ENCODE measurements around the gene CD99.
A peak's percentile ranks its signal among the peaks of the same experiment; 100 is the strongest.

Gene CD99

DNA sequence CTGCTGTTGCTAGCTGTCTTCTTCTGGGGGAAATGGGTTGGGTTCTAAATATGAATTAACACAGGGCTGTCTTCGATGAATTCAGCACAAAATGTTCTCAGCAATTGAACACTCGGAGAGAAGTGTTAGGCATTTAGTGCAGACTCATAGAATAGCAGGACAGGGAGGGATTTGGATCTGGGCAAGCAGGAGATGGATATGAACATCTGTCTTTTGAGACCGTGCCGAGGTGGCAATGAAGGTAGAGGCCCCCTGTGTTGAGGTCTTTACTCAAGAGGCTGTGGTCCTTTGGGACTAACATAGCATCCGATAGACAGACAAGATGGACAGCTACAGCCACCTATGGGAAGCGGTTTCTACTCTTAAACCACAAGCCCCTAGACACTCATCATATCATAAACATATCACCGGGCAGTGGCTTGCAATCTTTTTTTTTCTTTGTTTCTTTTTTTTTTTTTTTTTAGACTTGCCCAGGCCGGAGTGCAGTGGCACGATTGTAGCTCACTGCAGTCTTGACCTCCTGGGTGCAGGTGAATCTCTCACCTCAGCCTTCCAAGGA, 6.7 kb downstream of the CD99 start:
- FAIRE-seq (no peak), DNase-seq (ENCODE audit: low spot score) (no peak)

DNA sequence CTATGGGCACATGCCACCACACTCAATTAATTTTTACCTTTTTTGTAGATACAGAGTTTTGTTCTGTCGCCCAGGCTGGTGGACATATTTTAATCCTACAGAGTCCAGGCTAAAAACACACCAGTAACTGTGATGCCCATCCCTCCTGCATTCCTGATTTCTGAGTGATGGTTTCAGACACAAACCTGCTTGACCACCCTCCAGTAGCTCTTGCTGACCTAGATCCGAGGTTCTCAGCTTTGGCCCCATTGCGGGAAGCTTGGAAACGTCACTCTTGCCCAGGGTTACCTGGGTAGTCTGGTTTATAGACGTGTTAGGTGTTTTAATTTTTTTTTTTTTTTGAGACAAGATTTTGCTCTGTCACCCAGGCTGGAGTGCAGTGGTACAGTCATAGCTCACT, 7.5 kb downstream of the CD99 start:
- no peak for DNase-seq (ENCODE audit: low spot score)
- no peak for FAIRE-seq

DNA sequence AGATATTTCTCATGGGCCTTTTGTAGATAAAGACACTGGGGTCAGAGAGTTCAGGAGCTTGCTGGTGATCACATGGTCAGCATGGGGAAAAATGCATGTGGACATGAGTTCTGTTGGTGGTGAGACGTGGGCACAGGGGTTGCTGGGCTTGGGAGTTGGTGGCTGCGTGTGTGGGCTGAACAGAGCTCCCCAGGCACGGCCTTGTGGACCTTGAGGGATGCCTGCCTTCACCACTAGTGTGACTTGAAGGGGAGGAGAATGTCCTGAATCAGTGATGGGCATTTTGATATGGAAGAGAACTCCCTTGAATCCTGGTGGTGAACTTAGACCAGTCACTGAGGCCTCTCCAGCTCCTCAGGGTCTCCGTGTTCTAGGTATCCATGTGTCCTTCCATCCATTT, 8.9 kb downstream of the CD99 start:
- no peak for DNase-seq (ENCODE audit: low spot score)
- FAIRE-seq = no peak

DNA sequence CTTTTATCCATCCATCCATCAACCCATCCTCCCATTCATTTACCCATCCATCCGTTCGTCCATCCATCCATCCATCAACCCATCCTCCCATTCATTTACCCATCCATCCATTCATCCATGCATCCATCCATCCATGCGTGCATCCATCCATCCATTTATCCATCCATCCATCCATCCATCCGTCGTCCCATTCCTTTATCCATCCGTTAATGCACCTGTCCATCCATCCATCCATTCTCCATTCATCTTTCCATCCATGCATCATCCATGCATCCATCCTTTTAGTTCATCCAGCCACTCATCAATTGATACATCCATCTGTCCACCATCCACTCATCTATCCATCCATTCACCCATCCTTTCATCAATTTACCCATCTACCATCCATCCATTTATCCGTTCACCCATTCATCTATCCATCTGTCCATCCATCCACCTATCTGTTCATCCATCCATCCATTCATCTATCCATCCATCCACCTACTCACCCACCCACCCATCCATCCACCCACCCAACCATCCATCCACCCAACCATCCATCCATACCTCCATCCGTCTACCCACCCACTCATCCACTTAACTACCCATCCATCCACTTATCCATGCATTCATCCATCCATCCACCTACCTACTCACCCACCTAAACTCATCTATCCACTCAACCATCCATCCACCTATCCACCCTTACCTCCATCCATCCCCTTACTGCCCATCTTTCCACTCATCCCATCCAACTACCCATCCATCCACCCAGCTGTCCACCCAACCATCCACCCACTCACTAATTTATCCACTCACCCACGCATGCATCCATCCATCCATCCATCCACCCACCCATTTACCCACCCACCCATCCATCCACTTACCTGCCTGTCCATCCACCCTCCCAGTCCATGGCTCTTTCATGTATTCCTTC, 9.6 kb downstream of the CD99 start:
- FAIRE-seq (no peak), DNase-seq (ENCODE audit: low spot score) (no peak)

DNA sequence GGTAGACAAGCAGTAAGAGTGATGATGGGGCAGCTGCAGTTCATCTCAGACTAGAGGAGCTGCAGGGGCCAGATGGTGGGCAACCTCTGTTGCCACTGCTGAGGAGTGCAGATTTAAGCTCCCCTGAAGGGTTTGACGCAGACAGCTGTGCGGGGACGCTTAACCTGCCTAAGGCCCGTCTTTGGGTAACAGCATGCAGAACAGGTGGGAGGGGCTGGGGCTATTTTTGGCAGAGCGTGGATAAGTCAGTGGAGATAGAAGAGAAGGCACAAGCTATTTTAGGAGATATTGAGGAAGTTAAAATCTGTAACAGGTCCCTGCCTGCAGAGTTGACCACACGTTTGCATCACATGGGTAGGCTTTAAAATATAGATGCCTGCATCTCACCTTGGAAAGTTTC, 10.5 kb downstream of the CD99 start:
- FAIRE-seq = no peak

DNA sequence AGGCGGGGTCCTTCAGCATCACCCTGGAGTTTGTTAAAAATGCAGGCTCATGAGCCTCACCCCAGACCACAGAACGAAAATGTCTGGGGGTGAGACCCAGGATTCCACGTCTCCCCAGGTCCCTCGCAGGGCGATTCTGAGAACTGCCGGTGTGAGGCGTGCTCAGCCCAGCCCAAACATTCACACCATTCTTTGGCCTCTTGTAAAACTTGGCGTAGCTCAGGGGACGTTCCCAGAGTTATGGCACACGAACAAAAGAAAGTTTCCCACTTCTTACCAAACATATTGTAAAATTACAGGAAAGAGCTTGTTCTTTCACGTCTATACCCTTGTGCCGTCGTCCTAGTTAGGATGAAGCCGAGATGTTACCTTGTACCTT, 12.9 kb downstream of the CD99 start:
- FAIRE-seq = no peak
- no peak for DNase-seq (ENCODE audit: low spot score)

More for the DNA sequence above, 10.5 kb downstream of the CD99 start:
- no peak for DNase-seq (ENCODE audit: low spot score)

DNA sequence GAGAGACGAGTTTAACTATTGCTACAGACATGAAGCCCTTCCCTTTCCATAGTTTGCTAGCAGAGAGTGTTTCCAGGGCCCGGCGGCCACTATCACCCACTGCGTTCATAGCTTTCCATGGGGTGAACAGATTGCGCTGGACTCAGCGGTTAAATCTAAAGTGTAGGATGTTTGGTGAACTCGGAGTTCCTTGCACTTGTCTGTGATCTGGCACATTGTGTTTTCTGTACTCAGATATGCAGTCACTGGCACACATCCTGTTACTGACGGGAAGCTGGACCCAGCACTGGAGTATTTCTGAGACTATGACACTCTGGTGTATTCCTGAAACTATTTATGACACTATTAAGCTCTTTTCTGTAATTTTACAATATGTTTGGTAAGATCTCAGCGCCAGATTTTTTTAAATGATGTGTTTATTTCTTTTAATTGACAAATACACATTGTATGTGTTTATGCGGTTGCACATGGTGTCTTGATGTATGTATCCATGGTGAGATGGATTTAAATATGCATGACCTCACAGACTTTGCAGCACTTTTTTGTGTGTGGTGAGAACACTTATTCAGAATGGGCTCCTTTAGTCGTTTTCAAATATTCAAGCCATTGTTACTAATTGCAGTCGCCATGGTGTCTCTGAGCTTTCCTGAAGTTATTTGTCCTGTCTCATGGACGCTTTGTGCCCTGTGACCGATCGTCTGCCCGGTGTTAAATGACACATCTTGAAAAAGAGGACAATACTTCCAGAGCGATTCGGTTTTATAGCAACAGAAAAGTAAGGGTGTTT, 14.1 kb downstream of the CD99 start:
- no peak for DNase-seq (ENCODE audit: low spot score)

DNA sequence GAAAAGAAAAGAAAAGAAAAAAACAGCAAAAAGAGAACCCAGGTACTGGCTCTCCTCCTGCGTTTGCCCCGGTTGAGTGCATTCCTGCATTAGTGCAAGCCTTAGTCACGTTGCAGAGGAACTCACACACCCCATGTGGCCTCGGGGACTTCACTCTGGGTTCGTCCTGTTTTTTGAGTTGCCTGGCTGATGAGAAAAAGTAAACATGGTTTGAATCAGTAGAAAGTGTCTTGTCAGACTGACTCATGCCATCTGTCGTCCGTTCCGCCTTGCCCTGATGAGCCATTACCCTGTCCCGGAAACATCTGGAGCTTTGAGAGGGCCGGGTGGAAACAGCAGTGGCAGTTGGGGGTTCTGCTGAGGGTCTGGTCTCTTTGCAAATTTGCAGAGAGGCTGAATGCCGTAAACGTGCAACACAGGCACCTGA, 16.3 kb downstream of the CD99 start:
- DNase-seq (ENCODE audit: low spot score) (peak; percentile 99), FAIRE-seq (peak; percentile 93)

More for the DNA sequence above, 14.1 kb downstream of the CD99 start:
- FAIRE-seq = no peak

DNA sequence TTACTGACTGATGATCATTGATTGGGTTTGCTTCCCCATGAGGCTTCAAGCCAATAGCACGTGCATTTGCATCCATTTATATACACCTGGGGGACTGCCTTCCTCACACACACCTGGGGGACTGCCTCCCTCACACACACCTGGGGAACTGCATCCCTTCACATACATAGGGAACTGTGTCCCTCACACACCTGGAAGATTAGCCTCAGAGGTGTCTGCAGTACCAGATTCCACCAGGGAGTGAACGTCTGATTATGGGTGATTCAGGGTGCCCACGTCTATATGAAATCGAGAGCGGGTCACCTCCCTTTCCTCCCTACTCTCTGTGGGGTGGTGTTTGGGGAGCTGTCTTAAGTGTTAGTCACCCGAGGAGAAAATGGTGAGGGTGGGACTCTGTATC, 16.9 kb downstream of the CD99 start:
- no peak for DNase-seq (ENCODE audit: low spot score)
- no peak for FAIRE-seq

DNA sequence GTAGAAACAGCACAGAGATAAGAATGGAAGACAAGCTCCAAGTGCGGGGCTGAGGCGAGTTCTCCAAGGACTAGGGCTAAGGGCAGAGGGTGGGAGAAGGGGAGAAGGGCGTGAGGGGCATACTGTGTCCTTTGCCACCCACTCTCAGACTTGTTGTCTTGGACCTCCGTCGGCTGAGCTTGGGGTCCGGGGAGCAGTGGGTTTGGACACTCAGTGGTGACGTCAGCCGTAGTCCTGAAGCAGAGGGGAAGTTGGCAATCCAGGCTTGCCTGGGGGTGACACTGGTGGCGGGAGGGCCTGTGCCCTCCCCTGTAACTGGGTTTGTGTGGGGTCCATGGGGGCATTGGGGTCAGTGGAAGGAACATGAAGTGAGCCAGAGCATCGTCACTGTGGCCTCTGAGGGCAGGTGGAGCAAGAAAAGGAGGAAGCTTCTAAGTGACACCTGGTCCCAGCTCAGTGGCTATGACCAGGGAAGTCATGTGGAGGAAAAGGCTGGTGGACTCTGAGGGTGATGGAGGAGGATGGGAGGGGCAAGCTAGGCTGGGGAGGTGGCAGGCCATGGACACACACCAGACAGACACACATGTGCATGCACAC, 17.6 kb downstream of the CD99 start:
- DNase-seq (ENCODE audit: low spot score) (no peak), FAIRE-seq (no peak)

DNA sequence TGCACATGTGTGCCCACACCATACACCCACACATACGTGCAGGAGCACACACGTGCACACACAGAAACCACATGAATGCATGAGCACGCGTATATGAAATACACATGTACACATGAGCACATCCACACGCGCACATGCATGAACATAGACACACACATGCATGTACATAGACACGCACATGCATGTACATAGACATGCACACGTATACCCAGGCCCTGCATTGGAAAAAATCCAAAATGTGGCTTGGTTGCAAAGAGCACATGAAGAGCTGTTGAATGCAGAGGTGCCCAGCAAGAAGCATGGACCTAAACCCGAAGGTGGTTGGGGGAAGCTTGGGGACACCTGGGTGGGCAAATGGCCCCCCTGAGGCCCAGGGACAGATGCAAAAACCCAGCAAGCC, 18.5 kb downstream of the CD99 start:
- FAIRE-seq (no peak), DNase-seq (ENCODE audit: low spot score) (no peak)

DNA sequence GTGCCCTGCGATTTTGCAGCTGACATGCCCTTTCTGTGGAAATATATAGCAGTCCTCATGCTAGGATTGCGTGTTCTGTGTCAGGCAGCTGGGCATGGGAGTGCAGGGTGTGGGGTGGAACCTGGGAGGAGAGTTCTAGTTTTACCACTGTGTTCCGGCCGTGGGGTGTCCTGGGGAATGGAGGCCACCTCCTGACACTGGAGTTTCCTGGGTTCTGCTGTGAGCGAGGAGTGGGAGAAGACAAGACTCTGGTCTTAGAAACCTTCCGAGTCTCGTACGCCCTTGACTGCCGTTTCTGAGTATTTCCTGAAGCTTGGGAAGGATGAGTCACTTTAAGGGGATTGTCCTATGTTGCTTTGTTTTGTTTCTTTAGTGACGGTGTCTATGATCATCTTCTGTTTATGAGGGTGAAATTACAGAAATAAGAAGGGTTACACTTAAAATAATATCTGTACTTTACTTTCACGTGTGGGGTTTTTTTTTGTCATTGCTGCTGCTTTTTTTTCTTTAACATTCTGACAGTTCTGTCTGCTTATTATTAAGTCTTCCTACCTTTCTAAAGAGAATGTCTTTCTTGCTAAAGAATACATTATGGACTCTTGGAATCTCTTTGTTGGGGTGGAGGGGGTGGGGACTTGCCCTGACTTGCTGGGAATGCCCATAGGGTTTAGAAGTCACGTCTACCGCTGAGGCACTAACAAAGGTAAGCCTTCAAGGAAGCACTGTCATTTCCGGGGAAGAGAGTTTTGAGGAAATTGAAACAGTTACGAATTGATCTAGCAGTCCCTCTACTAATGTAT, 19.1 kb downstream of the CD99 start:
- FAIRE-seq = peak; percentile 24

DNA sequence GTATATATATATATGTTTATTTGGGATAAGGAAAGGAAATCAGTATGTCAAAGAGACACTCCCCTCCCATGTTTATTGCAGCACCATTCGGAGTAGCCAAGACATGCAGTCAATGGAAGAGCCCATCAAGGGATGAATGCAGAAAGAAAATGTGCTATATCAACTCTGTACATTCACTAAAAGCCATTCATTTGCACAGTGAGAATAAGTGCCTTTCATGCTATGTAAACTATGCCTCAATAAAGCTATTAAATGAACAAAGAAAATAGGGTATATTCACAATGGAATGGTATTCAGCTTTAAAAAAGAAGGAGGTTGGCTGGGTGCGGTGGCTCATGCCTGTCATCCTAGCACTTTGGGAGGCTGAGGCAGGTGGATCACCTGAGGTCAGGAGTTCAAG, 20.3 kb downstream of the CD99 start:
- DNase-seq (ENCODE audit: low spot score) = no peak
- no peak for FAIRE-seq

More for the DNA sequence above, 19.1 kb downstream of the CD99 start:
- DNase-seq (ENCODE audit: low spot score) = peak; percentile 90

DNA sequence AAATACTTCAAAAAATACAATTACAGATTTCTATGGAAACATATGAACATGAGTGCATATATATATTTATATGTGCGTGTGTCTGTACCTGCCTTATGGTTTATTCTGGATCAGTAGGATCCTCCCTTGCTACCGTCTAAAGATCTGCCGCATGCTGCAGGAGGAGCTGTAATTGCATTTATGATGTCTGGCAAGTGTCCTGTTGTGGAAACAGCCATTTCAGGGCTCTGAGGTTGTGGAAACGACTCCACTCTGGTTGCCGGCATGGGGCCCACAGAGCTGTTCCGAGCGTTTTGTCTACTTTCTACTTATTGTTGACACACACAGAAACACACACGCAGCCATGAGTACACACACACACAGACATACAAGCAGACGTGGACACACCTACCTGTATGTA, 21.3 kb downstream of the CD99 start:
- no peak for DNase-seq (ENCODE audit: low spot score)
- no peak for FAIRE-seq

DNA sequence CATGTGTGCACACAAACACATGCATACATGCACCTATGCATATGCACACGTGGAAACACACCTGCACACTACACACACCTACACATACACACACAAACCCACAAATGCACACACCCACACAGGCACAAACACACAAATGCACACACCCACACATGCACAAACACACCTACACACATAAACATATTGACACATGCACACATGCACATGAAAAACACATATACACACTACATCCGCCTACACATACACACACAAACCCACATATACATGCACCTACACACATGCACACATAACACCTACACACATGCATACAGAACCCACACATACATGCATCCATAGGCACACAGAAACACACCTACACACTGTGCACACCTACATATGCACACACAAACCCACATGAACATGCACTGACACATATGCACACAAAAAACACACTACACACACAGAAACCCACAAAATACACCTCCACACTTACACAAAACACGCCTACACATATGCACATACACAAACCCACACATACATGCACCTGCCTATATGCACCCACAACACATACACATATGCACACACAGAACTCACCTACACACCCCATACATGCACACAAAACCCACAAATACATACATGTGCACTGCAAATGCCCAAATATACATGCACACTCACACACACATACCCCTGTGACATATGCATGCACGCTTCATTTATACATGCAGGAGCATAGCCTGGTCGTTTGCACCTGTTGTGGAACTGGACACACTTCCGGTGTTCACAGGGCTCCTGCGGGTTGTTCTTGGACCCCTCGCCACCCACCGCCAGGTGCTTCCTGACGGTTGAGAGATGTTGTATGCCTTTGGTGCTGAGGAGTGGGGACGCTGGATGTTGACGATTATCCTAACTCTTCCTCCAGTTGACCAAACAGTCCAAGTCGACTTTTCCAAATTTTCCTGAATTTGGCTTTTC, 22.1 kb downstream of the CD99 start:
- DNase-seq (ENCODE audit: low spot score) = no peak
- no peak for FAIRE-seq

DNA sequence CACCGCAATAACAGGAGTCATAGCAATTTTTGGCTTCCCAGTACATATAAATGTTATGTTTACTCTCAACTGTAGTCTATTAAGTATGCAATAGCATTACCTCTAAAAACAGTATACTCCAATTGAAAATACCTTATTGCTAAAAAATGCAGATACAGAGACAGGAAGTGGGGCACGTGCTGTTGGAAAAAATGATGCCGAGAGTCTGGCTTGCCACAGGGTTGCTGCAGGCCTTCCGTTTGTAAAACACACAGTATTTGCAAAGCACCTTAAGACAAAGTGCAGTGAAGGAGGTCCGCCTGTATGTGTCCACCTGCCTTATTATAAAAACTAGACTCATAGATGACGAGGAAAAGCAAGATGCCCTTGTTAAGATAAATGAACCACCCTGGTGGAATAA, 23.5 kb downstream of the CD99 start:
- no peak for FAIRE-seq

DNA sequence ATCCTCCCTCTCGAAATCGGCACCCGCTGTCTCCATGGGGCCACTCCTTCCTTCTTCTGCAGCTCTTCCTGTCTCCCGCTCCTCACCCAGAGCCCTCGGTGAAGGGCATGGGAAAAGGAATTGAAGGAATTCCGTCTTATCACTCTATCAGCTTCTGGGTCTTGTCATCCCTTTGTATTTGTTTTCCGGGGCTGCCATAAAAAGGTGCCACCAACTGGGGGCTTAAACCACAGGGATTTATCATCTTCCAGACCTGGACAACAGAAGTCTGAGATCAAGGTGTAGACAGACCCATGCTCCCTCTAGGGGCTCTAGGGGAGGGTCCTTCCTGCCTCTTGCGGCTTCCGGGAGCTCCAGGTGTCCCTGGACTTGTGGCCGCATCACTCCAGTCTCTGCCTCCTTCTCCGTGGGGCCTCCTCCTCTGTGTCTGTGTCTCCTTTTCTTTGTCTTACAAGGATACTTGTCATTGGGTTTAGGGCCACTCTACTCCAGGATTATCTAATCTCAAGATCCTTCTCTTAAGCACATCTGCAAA, 24.0 kb downstream of the CD99 start:
- FAIRE-seq (no peak), DNase-seq (ENCODE audit: low spot score) (no peak)

More for the DNA sequence above, 23.5 kb downstream of the CD99 start:
- no peak for DNase-seq (ENCODE audit: low spot score)

DNA sequence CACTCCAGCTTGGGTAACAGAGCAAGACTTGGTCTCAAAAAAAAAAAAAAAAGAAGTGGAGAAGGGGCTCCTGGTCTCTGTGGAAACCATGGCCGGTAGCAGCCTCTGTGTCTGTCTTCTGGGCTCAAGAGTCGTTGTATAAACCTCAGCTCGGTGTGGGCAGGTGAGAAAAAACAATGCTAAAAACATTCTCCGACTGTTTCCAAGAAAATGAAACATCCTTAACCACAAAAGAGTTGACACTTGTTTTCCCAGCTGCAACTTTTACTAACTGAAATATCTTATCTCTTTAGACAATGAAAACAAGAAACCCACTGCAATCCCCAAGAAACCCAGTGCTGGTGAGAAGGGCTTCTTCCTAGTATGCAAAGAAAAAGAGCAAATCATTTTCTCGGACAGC, 26.2 kb downstream of the CD99 start:
- no peak for DNase-seq (ENCODE audit: low spot score)
- no peak for FAIRE-seq

DNA sequence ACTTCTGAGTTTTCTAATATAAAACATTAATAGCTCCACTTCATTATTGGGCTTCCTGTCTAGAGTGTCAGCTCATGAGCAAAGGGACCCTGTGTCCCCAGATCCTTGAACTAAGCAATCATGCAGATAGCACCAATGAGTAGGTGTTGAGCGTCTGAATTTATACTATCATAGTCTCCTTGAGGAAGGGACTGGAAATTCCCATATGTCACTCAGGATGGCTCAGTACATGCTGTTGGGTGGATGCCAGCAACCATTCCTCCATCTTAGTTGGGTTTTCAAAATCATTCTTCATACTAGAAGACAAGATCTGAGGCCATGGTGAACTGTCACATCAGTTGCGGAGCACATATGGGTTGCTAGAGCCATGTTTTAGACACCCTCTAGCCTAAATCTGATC, 27.7 kb downstream of the CD99 start:
- FAIRE-seq (no peak), DNase-seq (ENCODE audit: low spot score) (no peak)
